Uterus (tissue), 2 donors: ENCODE results near the gene DPCD.

Experiments
- CTCF ChIP-seq, 4 experiments: fragments of 200-600 bp in 2 of 4; fragments of 450-650 bp in 2 of 4; sonication (generic) in 2 of 4; IDR thresholded peaks; one replicate each; pipeline ENCODE4 v1.5.1; 2016 to 2019; ENCODE audit warnings: antibody characterized with exemption in 4 of 4, mild to moderate bottlenecking in 2 of 4, moderate library complexity in 1 of 4
- POLR2A ChIP-seq, 2 donors: fragments of 450-650 bp; IDR thresholded peaks; one replicate each; pipeline ENCODE4 v1.6.1; 2016; ENCODE audit warnings: antibody characterized with exemption in 2 of 2, mild to moderate bottlenecking in 1 of 2, moderate library complexity in 1 of 2

DNA sequence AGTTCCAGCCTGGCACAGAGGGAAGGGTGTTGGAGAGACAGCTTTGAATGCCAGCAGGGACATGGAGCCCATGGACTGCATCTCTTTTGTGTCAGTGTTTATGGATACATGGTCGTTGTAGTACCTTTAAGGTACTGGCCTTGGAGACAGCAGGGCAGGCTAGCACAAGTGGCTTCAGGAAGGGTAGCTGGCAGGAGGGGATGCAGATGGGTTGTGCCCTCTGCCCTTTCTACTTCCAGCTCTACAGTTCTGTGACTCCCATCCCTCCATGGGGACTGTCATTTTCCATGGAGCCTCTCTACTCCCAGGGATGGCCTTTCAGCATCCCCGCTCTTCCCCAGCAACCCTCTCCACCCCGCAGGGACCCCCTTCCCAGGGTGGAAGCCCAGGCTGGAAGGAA lies 25.1 kb upstream of the DPCD start:
- no peak for TF ChIP-seq CTCF (IDR thresholded peaks at IDR 0.05)
- TF ChIP-seq POLR2A (IDR thresholded peaks at IDR 0.05), result no peak
